CD4-positive, alpha-beta T cell treated with Interleukin-6 for 4 hours (primary cell): ENCODE results near the gene TXNRD2.

Source experiments
- DNase-seq: peaks from one replicate; pipeline ENCODE4 v3.0.0-alpha.2; 2020; ENCODE audit warnings: mixed read lengths

The TXNRD2 gene

GRCh38 chr22:19854778-19855503, 86.7 kb downstream of the TXNRD2 start, which contains the start of the genes GNB1L and RTL10:
Gene GNB1L, minus strand, starts transcription at chr22:19854874. Its CDS starts 33,519 bp downstream, at chr22:19821355.
Gene RTL10, minus strand, starts transcription at chr22:19854874. Its CDS starts 2,613 bp downstream, at chr22:19852261.
- DNase-seq: peak; percentile 98

- peak; percentile 35 for DNase-seq
These were observed 87.5 kb downstream of the TXNRD2 start for GRCh38 chr22:19853879-19854777.

GRCh38 chr22:19853058-19853878, 88.3 kb downstream of the TXNRD2 start:
- DNase-seq: no peak

- DNase-seq: no peak
These were observed 89.3 kb downstream of the TXNRD2 start for GRCh38 chr22:19852177-19852781.

- no peak for DNase-seq
These were observed 90.1 kb downstream of the TXNRD2 start for GRCh38 chr22:19851291-19852176.

- DNase-seq: no peak
These were observed 90.9 kb downstream of the TXNRD2 start for GRCh38 chr22:19850763-19851109.

GRCh38 chr22:19849835-19850762, 91.5 kb downstream of the TXNRD2 start:
- DNase-seq: no peak

GRCh38 chr22:19848298-19849224, 93.1 kb downstream of the TXNRD2 start:
- no peak for DNase-seq

GRCh38 chr22:19847345-19847632, 94.3 kb downstream of the TXNRD2 start:
- no peak for DNase-seq

GRCh38 chr22:19846620-19847344, 94.8 kb downstream of the TXNRD2 start:
- DNase-seq: no peak

- no peak for DNase-seq
These were observed 96.4 kb downstream of the TXNRD2 start for GRCh38 chr22:19845054-19845722.

GRCh38 chr22:19844377-19845053, 97.1 kb downstream of the TXNRD2 start:
- peak; percentile 55 for DNase-seq

- DNase-seq: no peak
These were observed 97.7 kb downstream of the TXNRD2 start for GRCh38 chr22:19843857-19844376.

- no peak for DNase-seq
These were observed 98.3 kb downstream of the TXNRD2 start for GRCh38 chr22:19843107-19843856.

- DNase-seq: no peak
These were observed 99.1 kb downstream of the TXNRD2 start for GRCh38 chr22:19842393-19843106.
